ENCODE measurements around the gene GRB10. TPM values are rescaled to one million over a fixed set of nuclear protein-coding genes. Genes with fewer than 3 reads are reported as not detected.

GRB10 gene
- polyA plus RNA-seq, 3 donors: 1.3 to 3.1 (median 1.5) TPM

GRCh38 chr7:50662996-50663395, 119.7 kb downstream of the GRB10 start:
- Histone ChIP-seq H3K27ac (ENCODE audit: low read depth in 1 of 2, low read length in 2 of 2) (no peak overlapping the region), H3K9me3 (replicated peaks in 1 of 2; ENCODE audit: control insufficient read depth in 1 of 2, insufficient read depth in 1 of 2, low read length in 2 of 2) (no peaks in the 10 kb centered on the region), H3K4me3 (replicated peaks in 1 of 3; ENCODE audit: low read depth in 2 of 3, low read length in 3 of 3) (no peak overlapping the region), H3K36me3 (replicated peaks in 1 of 2; ENCODE audit: control insufficient read depth in 1 of 2, insufficient read depth in 2 of 2, low read length in 2 of 2) (no peaks in the 10 kb centered on the region), H3K4me2 (replicated peaks; ENCODE audit: extremely low read depth, low read length, poor library complexity, severe bottlenecking) (no peak overlapping the region), H2AFZ (ENCODE audit: insufficient read depth, low read depth, low read length, poor library complexity, severe bottlenecking) (no peak overlapping the region), H4K20me1 (ENCODE audit: insufficient read depth, low read length) (no peaks in the 10 kb centered on the region), H3K9ac (ENCODE audit: insufficient read depth, low read length, poor library complexity, severe bottlenecking) (no peak overlapping the region), H3K27me3 (ENCODE audit: control insufficient read depth in 2 of 2, insufficient read depth in 2 of 2, low read length in 2 of 2) (no peaks in the 10 kb centered on the region), H3K4me1 (ENCODE audit: control insufficient read depth in 1 of 2, insufficient read depth in 2 of 2, low read length in 2 of 2) (peaks cover 42 to 58% of the 10 kb centered on the region in 2 donors), H3K79me2 (ENCODE audit: insufficient read depth, low read length) (no peaks in the 10 kb centered on the region)
- TF ChIP-seq, protein P1, sequence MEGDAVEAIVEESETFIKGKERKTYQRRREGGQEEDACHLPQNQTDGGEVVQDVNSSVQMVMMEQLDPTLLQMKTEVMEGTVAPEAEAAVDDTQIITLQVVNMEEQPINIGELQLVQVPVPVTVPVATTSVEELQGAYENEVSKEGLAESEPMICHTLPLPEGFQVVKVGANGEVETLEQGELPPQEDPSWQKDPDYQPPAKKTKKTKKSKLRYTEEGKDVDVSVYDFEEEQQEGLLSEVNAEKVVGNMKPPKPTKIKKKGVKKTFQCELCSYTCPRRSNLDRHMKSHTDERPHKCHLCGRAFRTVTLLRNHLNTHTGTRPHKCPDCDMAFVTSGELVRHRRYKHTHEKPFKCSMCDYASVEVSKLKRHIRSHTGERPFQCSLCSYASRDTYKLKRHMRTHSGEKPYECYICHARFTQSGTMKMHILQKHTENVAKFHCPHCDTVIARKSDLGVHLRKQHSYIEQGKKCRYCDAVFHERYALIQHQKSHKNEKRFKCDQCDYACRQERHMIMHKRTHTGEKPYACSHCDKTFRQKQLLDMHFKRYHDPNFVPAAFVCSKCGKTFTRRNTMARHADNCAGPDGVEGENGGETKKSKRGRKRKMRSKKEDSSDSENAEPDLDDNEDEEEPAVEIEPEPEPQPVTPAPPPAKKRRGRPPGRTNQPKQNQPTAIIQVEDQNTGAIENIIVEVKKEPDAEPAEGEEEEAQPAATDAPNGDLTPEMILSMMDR (IDR thresholded peaks at IDR 0.05): no peak
- peaks cover 0 to 3% (median 0%) of the 10 kb centered on the region in 3 donors for H3K27me3 Mint-ChIP-seq (ENCODE audit: low read depth in 3 of 3)
- H3K4me3 Mint-ChIP-seq: no peak overlapping the region
- H3K9me3 Mint-ChIP-seq: peaks cover 0 to 3% (median 0%) of the 10 kb centered on the region in 7 donors
- peaks cover 60% of the 10 kb centered on the region for H3K4me1 Mint-ChIP-seq
- intact Hi-C loops (cut with micrococcal nuclease): no loop called here
- no peak for DNase-seq
- WGBS (ENCODE audit: insufficient coverage): 100% methylated on average over 2 of the region's 2 CpGs
- H3K36me3 Mint-ChIP-seq: peaks cover 6% of the 10 kb centered on the region in 2 donors
- H3K27ac Mint-ChIP-seq: peak overlapping the region in 1 of 7 donors; percentile 10

- Histone ChIP-seq H3K4me1 (ENCODE audit: control insufficient read depth in 1 of 2, insufficient read depth in 2 of 2, low read length in 2 of 2) (peaks cover 42 to 58% of the 10 kb centered on the region in 2 donors), H3K27me3 (ENCODE audit: control insufficient read depth in 2 of 2, insufficient read depth in 2 of 2, low read length in 2 of 2) (no peaks in the 10 kb centered on the region), H3K79me2 (ENCODE audit: insufficient read depth, low read length) (no peaks in the 10 kb centered on the region), H3K9me3 (replicated peaks in 1 of 2; ENCODE audit: control insufficient read depth in 1 of 2, insufficient read depth in 1 of 2, low read length in 2 of 2) (no peaks in the 10 kb centered on the region), H3K27ac (ENCODE audit: low read depth in 1 of 2, low read length in 2 of 2) (no peak overlapping the region), H3K4me3 (replicated peaks in 1 of 3; ENCODE audit: low read depth in 2 of 3, low read length in 3 of 3) (peak overlapping the region in 1 of 3 experiments; percentile 12), H3K4me2 (replicated peaks; ENCODE audit: extremely low read depth, low read length, poor library complexity, severe bottlenecking) (peak overlapping the region; percentile 34), H4K20me1 (ENCODE audit: insufficient read depth, low read length) (no peaks in the 10 kb centered on the region), H3K9ac (ENCODE audit: insufficient read depth, low read length, poor library complexity, severe bottlenecking) (no peak overlapping the region), H2AFZ (ENCODE audit: insufficient read depth, low read depth, low read length, poor library complexity, severe bottlenecking) (peak overlapping the region; percentile 61), H3K36me3 (replicated peaks in 1 of 2; ENCODE audit: control insufficient read depth in 1 of 2, insufficient read depth in 2 of 2, low read length in 2 of 2) (no peaks in the 10 kb centered on the region)
- intact Hi-C loops (cut with micrococcal nuclease): no loop called here
- TF ChIP-seq, protein P1 (IDR thresholded peaks at IDR 0.05): no peak
- WGBS (ENCODE audit: insufficient coverage): 42% methylated on average over 3 of the region's 4 CpGs
- peak overlapping the region in 1 of 2 donors; percentile 77 for H3K4me3 Mint-ChIP-seq
- peaks cover 2 to 6% of the 10 kb centered on the region in 2 donors for H3K36me3 Mint-ChIP-seq
- H3K27me3 Mint-ChIP-seq (ENCODE audit: low read depth in 3 of 3): peaks cover 0 to 3% (median 0%) of the 10 kb centered on the region in 3 donors
- peaks cover 60% of the 10 kb centered on the region for H3K4me1 Mint-ChIP-seq
- H3K27ac Mint-ChIP-seq: peak overlapping the region in 1 of 7 donors; percentile 43
- peaks cover 0 to 3% (median 0%) of the 10 kb centered on the region in 7 donors for H3K9me3 Mint-ChIP-seq
- DNase-seq: peak in 2 of 3 donors; percentile 6
Measured at GRCh38 chr7:50662041-50662694, 120.5 kb downstream of the GRB10 start.

Measured in CD14-positive monocyte (primary cell).